Erythroblast (primary cell): ENCODE results near the gene PIK3R2.

Experiments used
- GATA1 ChIP-seq: IDR thresholded peaks from 2 replicates; pipeline ENCODE4 v1.6.1; 2011; ENCODE audit warnings: low read depth, mild to moderate bottlenecking, control low read depth, low read length, moderate library complexity
- POLR2A ChIP-seq: IDR thresholded peaks from 2 replicates; pipeline ENCODE4 v1.6.1; 2011; ENCODE audit warnings: mild to moderate bottlenecking, low read length

GRCh38 chr19:18160971-18161635, 8.1 kb downstream of the PIK3R2 start:
- TF ChIP-seq POLR2A = peak; percentile 9
- no peak for TF ChIP-seq GATA1
